PC-3 (cell line): ENCODE results near the gene EIF3B. TPM values are rescaled to one million over a fixed set of nuclear protein-coding genes. Genes with fewer than 3 reads are reported as not detected.

Experiments used
- ATAC-seq: fragments of 200-7000 bp; cut with Tn5 transposase; 2 replicates; pipeline ENCODE4 v1.9.1; 2020; ENCODE audit warnings: mild to moderate bottlenecking, moderate library complexity
- BruUV-seq: library from RNA; stranded (reverse); fragments of 400-500 nt; replicated peaks from 2 replicates; lab custom pipeline; 2021; lab: Mats Ljungman, UMichigan
- CTCF ChIA-PET: fragments of 300-600 bp; sonication (Branson Sonifier 250); formaldehyde crosslinking; loops from one replicate; lab custom pipeline; 2022; ENCODE audit warnings: antibody characterized with exemption; lab: Charles Lee
- POLR2A ChIA-PET: fragments of 300-600 bp; sonication (Branson Sonifier 250); formaldehyde crosslinking; loops from one replicate; lab custom pipeline; 2022; ENCODE audit warnings: antibody characterized with exemption; ENCODE audit not compliant: unreplicated experiment; lab: Charles Lee
- DNase-seq: peaks from one replicate; pipeline ENCODE4 v3.0.0-alpha.2; 2015
- H2AFZ ChIP-seq: fragments of 300-600 bp; sonication (generic); 2 replicates; pipeline ENCODE4 v1.6.0; 2016; ENCODE audit warnings: antibody characterized with exemption, low read length
- H3F3A ChIP-seq: fragments of 300-600 bp; sonication (generic); one replicate; pipeline ENCODE4 v1.6.0; 2017; ENCODE audit warnings: antibody characterized with exemption, low read length, control low read depth, mild to moderate bottlenecking; ENCODE audit not compliant: unreplicated experiment
- H3K27ac ChIP-seq: fragments of 300-600 bp; sonication (generic); 2 replicates; pipeline ENCODE4 v1.5.1; 2016; ENCODE audit warnings: mild to moderate bottlenecking, low read length
- H3K27me3 ChIP-seq: fragments of 300-600 bp; sonication (generic); 2 replicates; pipeline ENCODE4 v1.6.1; 2016; ENCODE audit warnings: low read length, mixed read lengths
- H3K36me3 ChIP-seq: fragments of 300-600 bp; sonication (generic); 2 replicates; pipeline ENCODE4 v1.6.1; 2016; ENCODE audit warnings: low read depth, mixed run types, low read length, mixed read lengths
- H3K4me1 ChIP-seq: fragments of 300-600 bp; sonication (generic); 2 replicates; pipeline ENCODE4 v1.5.1; 2016; ENCODE audit warnings: low read length; ENCODE audit not compliant: insufficient read depth
- H3K4me2 ChIP-seq: fragments of 300-600 bp; sonication (generic); 2 replicates; pipeline ENCODE4 v1.6.0; 2016; ENCODE audit warnings: low read length
- H3K4me3 ChIP-seq: fragments of 300-600 bp; sonication (generic); 2 replicates; pipeline ENCODE4 v1.5.1; 2016; ENCODE audit warnings: mild to moderate bottlenecking, low read length, mixed read lengths
- H3K79me2 ChIP-seq: fragments of 300-600 bp; sonication (generic); 2 replicates; pipeline ENCODE4 v1.6.1; 2017; ENCODE audit warnings: low read length, mixed read lengths
- H3K9ac ChIP-seq: fragments of 300-600 bp; sonication (generic); 2 replicates; pipeline ENCODE4 v1.6.0; 2016; ENCODE audit warnings: mild to moderate bottlenecking, low read length
- H3K9me2 ChIP-seq: fragments of 300-600 bp; sonication (generic); replicated peaks from 2 replicates; pipeline ENCODE4 v1.6.1; 2016; ENCODE audit warnings: mixed run types, low read length, mixed read lengths
- H3K9me3 ChIP-seq: fragments of 300-600 bp; sonication (generic); 2 replicates; pipeline ENCODE4 v1.6.1; 2016; ENCODE audit warnings: low read length, mixed read lengths
- H4K20me1 ChIP-seq: fragments of 300-600 bp; sonication (generic); 2 replicates; pipeline ENCODE4 v1.6.1; 2016; ENCODE audit warnings: low read length, mixed read lengths
- CTCF ChIP-seq: fragments of 300-600 bp; sonication (generic); conservative IDR thresholded peaks from 2 replicates; pipeline ENCODE4 v1.5.1; 2017; ENCODE audit warnings: antibody characterized with exemption, low read depth, mild to moderate bottlenecking, low read length
- EZH2 ChIP-seq: fragments of 300-600 bp; sonication (generic); IDR thresholded peaks from one replicate; pipeline ENCODE4 v1.6.1; 2017; ENCODE audit warnings: antibody characterized with exemption, mild to moderate bottlenecking, low read length; ENCODE audit not compliant: unreplicated experiment
- EZH2phosphoT487 ChIP-seq: fragments of 300-600 bp; sonication (generic); IDR thresholded peaks from 2 replicates; pipeline ENCODE4 v1.6.1; 2018; ENCODE audit warnings: mild to moderate bottlenecking, antibody characterized with exemption, low read length, borderline replicate concordance
- intact Hi-C: fragments of 100-400 bp; cut with micrococcal nuclease; formaldehyde crosslinking; loops from 2 replicates; pipeline ENCODE4 v1.9.0; 2023
- total RNA-seq: library from RNA; depleted of rRNA; stranded (reverse); fragments of >200 nt; gene quantifications from 2 replicates; pipeline ENCODE4 v1.2.3, GENCODE V29; 2014

EIF3B gene
- total RNA-seq, 1 experiment from 2014 or later: 289 TPM

GRCh38 chr7:2371329-2371728 lies 16.7 kb downstream of the EIF3B start:
- BruUV-seq: no TSS peak
- CTCF ChIA-PET: no interaction called here

GRCh38 chr7:2372724-2373123 lies 18.1 kb downstream of the EIF3B start:
- ChIA-PET CTCF (no interaction called here), POLR2A (interaction anchor here (0.6 kb wide), 1 partner anchor 27 kb away, joined by 5 read pairs; no protein-coding TSS in a partner anchor)
- Histone ChIP-seq H3K36me3 (peaks cover 87% of the 10 kb centered on the region), H3K4me2 (no peak overlapping the region), H3F3A (no peaks in the 10 kb centered on the region), H3K27ac (no peak overlapping the region), H3K4me3 (no peak overlapping the region), H3K9ac (no peak overlapping the region), H4K20me1 (peaks cover 34% of the 10 kb centered on the region), H3K79me2 (peaks cover 83% of the 10 kb centered on the region), H2AFZ (no peak overlapping the region), H3K27me3 (no peaks in the 10 kb centered on the region), H3K4me1 (no peaks in the 10 kb centered on the region), H3K9me3 (no peaks in the 10 kb centered on the region), H3K9me2 (no peaks in the 10 kb centered on the region)
- ATAC-seq (no peak), DNase-seq (no peak)
- intact Hi-C loops: no loop called here
- TF ChIP-seq CTCF (no peak), EZH2phosphoT487 (no peak), EZH2 (no peak)
- no TSS peak for BruUV-seq

More at GRCh38 chr7:2371329-2371728, 16.7 kb downstream of the EIF3B start:
- Histone ChIP-seq H2AFZ (no peak overlapping the region), H3F3A (no peaks in the 10 kb centered on the region), H3K27me3 (no peaks in the 10 kb centered on the region), H3K36me3 (peaks cover 85% of the 10 kb centered on the region), H3K4me1 (no peaks in the 10 kb centered on the region), H4K20me1 (peaks cover 34% of the 10 kb centered on the region), H3K4me2 (no peak overlapping the region), H3K79me2 (peaks cover 78% of the 10 kb centered on the region), H3K9me2 (no peaks in the 10 kb centered on the region), H3K9me3 (no peaks in the 10 kb centered on the region), H3K9ac (no peak overlapping the region), H3K27ac (no peak overlapping the region), H3K4me3 (no peak overlapping the region)
- TF ChIP-seq EZH2phosphoT487 (no peak), CTCF (no peak), EZH2 (no peak)
- POLR2A ChIA-PET: no interaction called here
- DNase-seq: no peak
- intact Hi-C loops: no loop called here
- ATAC-seq: no peak

- POLR2A ChIA-PET: interaction anchor here (0.6 kb wide), 1 partner anchor 27 kb away, joined by 5 read pairs; no protein-coding TSS in a partner anchor
These were observed 18.5 kb downstream of the EIF3B start for GRCh38 chr7:2373124-2373556.

More at GRCh38 chr7:2373124-2373556, 18.5 kb downstream of the EIF3B start:
- Histone ChIP-seq H2AFZ (no peak overlapping the region), H3K27me3 (no peaks in the 10 kb centered on the region), H3K27ac (no peak overlapping the region), H3K9me3 (no peaks in the 10 kb centered on the region), H4K20me1 (peaks cover 34% of the 10 kb centered on the region), H3K79me2 (peaks cover 80% of the 10 kb centered on the region), H3K4me2 (no peak overlapping the region), H3K4me1 (no peaks in the 10 kb centered on the region), H3F3A (no peaks in the 10 kb centered on the region), H3K36me3 (peaks cover 83% of the 10 kb centered on the region), H3K9me2 (no peaks in the 10 kb centered on the region), H3K9ac (no peak overlapping the region), H3K4me3 (no peak overlapping the region)
- peak; percentile 18; the same call in 1 of the 2 replicates for ATAC-seq
- no peak for TF ChIP-seq CTCF
- TF ChIP-seq EZH2phosphoT487: no peak
- no peak for TF ChIP-seq EZH2
- CTCF ChIA-PET: no interaction called here
- DNase-seq: no peak
- BruUV-seq: no TSS peak
- intact Hi-C loops: no loop called here
